WTC11 (cell line): ENCODE results near the gene IQGAP2. TPM values are rescaled to one million over a fixed set of nuclear protein-coding genes. Genes with fewer than 3 reads are reported as not detected.

Experiments
- ATAC-seq: fragments of 200-7000 bp; cut with Tn5 transposase; 2 replicates; pipeline ENCODE4 v1.10.0; 2021; ENCODE audit warnings: mild to moderate bottlenecking, moderate library complexity
- CTCF ChIA-PET: fragments of 300-600 bp; sonication (Branson Sonifier 250); formaldehyde crosslinking; loops from one replicate; lab custom pipeline; 2021; ENCODE audit warnings: antibody characterized with exemption; lab: Charles Lee
- POLR2A ChIA-PET: fragments of 350-600 bp; sonication (Branson Sonifier 250); formaldehyde crosslinking; loops from one replicate; lab custom pipeline; 2021; ENCODE audit warnings: antibody characterized with exemption; lab: Charles Lee
- DNase-seq: peaks from one replicate; pipeline ENCODE4 v3.0.0; 2021; ENCODE audit warnings: low spot score
- H3K27ac Mint-ChIP-seq: 2 replicates; pipeline ENCODE4 v1.8.0; 2021; ENCODE audit warnings: mixed read lengths
- H3K27me3 Mint-ChIP-seq: 2 replicates; pipeline ENCODE4 v1.8.0; 2021; ENCODE audit warnings: low read depth, mild to moderate bottlenecking, moderate library complexity, mixed read lengths
- H3K36me3 Mint-ChIP-seq: 2 replicates; pipeline ENCODE4 v1.8.0; 2021; ENCODE audit warnings: mixed read lengths
- H3K4me1 Mint-ChIP-seq: 2 replicates; pipeline ENCODE4 v1.8.0; 2022; ENCODE audit warnings: mixed read lengths
- H3K4me3 Mint-ChIP-seq: 2 replicates; pipeline ENCODE4 v1.8.0; 2021; ENCODE audit warnings: mild to moderate bottlenecking, moderate library complexity, mixed read lengths
- H3K9me3 Mint-ChIP-seq: 2 replicates; pipeline ENCODE4 v1.8.0; 2021; ENCODE audit warnings: mixed read lengths
- CDX4 ChIP-seq: fragments of 250-450 bp; sonication (Bioruptor Pico); IDR thresholded peaks from 2 replicates; pipeline ENCODE4 v1.9.0; 2021; ENCODE audit warnings: moderate library complexity, mild to moderate bottlenecking, inconsistent platforms, borderline replicate concordance
- ERG ChIP-seq: fragments of 250-450 bp; sonication (Bioruptor Pico); IDR thresholded peaks from 2 replicates; pipeline ENCODE4 v1.8.0; 2021; ENCODE audit warnings: mild to moderate bottlenecking
- ESRRA ChIP-seq: sonication (generic); formaldehyde crosslinking; IDR thresholded peaks from 2 replicates; pipeline ENCODE4 v1.8.1; 2022; ENCODE audit warnings: mild to moderate bottlenecking, missing genetic modification reagents, borderline replicate concordance
- FOXJ3 ChIP-seq: sonication (generic); formaldehyde crosslinking; IDR thresholded peaks from 2 replicates; pipeline ENCODE4 v1.9.0; 2021; ENCODE audit warnings: missing genetic modification reagents, mild to moderate bottlenecking, borderline replicate concordance
- FOXK1 ChIP-seq: sonication (generic); formaldehyde crosslinking; IDR thresholded peaks from 2 replicates; pipeline ENCODE4 v1.8.0; 2022; ENCODE audit warnings: mild to moderate bottlenecking, moderate library complexity, missing genetic modification reagents
- FOXP4 ChIP-seq: sonication (generic); formaldehyde crosslinking; IDR thresholded peaks from 2 replicates; pipeline ENCODE4 v1.8.0; 2022; ENCODE audit warnings: mild to moderate bottlenecking, missing genetic modification reagents
- GRHL2 ChIP-seq: fragments of 250-450 bp; sonication (Bioruptor Pico); IDR thresholded peaks from 2 replicates; pipeline ENCODE4 v1.8.0; 2022; ENCODE audit warnings: mild to moderate bottlenecking, moderate library complexity; ENCODE audit not compliant: insufficient replicate concordance, severe bottlenecking
- IRF2 ChIP-seq: sonication (generic); formaldehyde crosslinking; IDR thresholded peaks from 2 replicates; pipeline ENCODE4 v1.8.0; 2022; ENCODE audit warnings: low read depth, missing genetic modification reagents, borderline replicate concordance
- MAX ChIP-seq: sonication (generic); formaldehyde crosslinking; IDR thresholded peaks from 2 replicates; pipeline ENCODE4 v1.8.0; 2022; ENCODE audit warnings: mild to moderate bottlenecking, missing genetic modification reagents
- NFATC4 ChIP-seq: fragments of 250-450 bp; sonication (Bioruptor Pico); IDR thresholded peaks from 2 replicates; pipeline ENCODE4 v1.9.0; 2021; ENCODE audit warnings: mild to moderate bottlenecking
- NR1H2 ChIP-seq: sonication (generic); formaldehyde crosslinking; IDR thresholded peaks from 2 replicates; pipeline ENCODE4 v1.9.0; 2021; ENCODE audit warnings: mild to moderate bottlenecking, moderate library complexity, missing genetic modification reagents
- TP53 ChIP-seq: sonication (generic); formaldehyde crosslinking; IDR thresholded peaks from 2 replicates; pipeline ENCODE4 v1.8.1; 2023; ENCODE audit warnings: mild to moderate bottlenecking, missing genetic modification reagents
- USF2 ChIP-seq: sonication (generic); formaldehyde crosslinking; IDR thresholded peaks from 2 replicates; pipeline ENCODE4 v1.8.1; 2023; ENCODE audit warnings: mild to moderate bottlenecking, missing genetic modification reagents, moderate library complexity
- ZBTB21 ChIP-seq: sonication (generic); formaldehyde crosslinking; IDR thresholded peaks from 2 replicates; pipeline ENCODE4 v1.8.1; 2023; ENCODE audit warnings: mild to moderate bottlenecking, missing genetic modification reagents, borderline replicate concordance
- ZNF138 ChIP-seq: sonication (generic); formaldehyde crosslinking; conservative IDR thresholded peaks from 2 replicates; pipeline ENCODE4 v1.8.1; 2022; ENCODE audit warnings: mild to moderate bottlenecking, moderate library complexity, missing genetic modification reagents
- ZNF281 ChIP-seq: sonication (generic); formaldehyde crosslinking; IDR thresholded peaks from 2 replicates; pipeline ENCODE4 v1.8.0; 2023; ENCODE audit warnings: mild to moderate bottlenecking, missing genetic modification reagents
- ZNF396 ChIP-seq: fragments of 250-450 bp; sonication (Bioruptor Pico); IDR thresholded peaks from 2 replicates; pipeline ENCODE4 v1.8.0; 2021; ENCODE audit warnings: mild to moderate bottlenecking, moderate library complexity, borderline replicate concordance
- total RNA-seq: library from RNA; stranded (reverse); gene quantifications from 3 replicates; pipeline ENCODE4 v1.2.3, GENCODE V29; 2021

IQGAP2 gene
- total RNA-seq, 1 experiment from 2014 or later, result 70.6 TPM

- TF ChIP-seq NFATC4 (CRISPR knock-in tag) (no peak), NR1H2 (CRISPR knock-in tag) (no peak)
- TF ChIP-seq, all 79 proteins: peak for 0
Measured at GRCh38 chr5:76681287-76681686, 278.2 kb downstream of the IQGAP2 start (continued).

- Mint-ChIP-seq H3K27ac (no peak overlapping the region), H3K4me1 (no peaks in the 10 kb centered on the region), H3K9me3 (no peaks in the 10 kb centered on the region), H3K4me3 (no peak overlapping the region), H3K27me3 (no peaks in the 10 kb centered on the region), H3K36me3 (peaks cover 14% of the 10 kb centered on the region)
- ATAC-seq (no peak), DNase-seq (no peak)
- CTCF ChIA-PET, result interaction anchor here (1.1 kb wide), 1 partner anchor 81 kb away, joined by 3 read pairs; no protein-coding TSS in a partner anchor
- POLR2A ChIA-PET, result no interaction called here
- no peak for TF ChIP-seq IRF2 (CRISPR knock-in tag)
- no peak for TF ChIP-seq NFATC4 (CRISPR knock-in tag)
- no peak for TF ChIP-seq GRHL2
- no peak for TF ChIP-seq MAX
- TF ChIP-seq ZNF396 (CRISPR knock-in tag), result no peak
- no peak for TF ChIP-seq ESRRA
- TF ChIP-seq ZNF281, result no peak
- no peak for TF ChIP-seq FOXK1 (CRISPR knock-in tag)
- no peak for TF ChIP-seq CDX4
- no peak for TF ChIP-seq ZBTB21 (CRISPR knock-in tag)
- no peak for TF ChIP-seq FOXP4 (CRISPR knock-in tag)
- no peak for TF ChIP-seq ZNF138 (CRISPR knock-in tag)
- no peak for TF ChIP-seq TP53
- no peak for TF ChIP-seq ERG
- no peak for TF ChIP-seq FOXJ3 (CRISPR knock-in tag)
- no peak for TF ChIP-seq USF2
Measured at GRCh38 chr5:76682387-76682786, 279.3 kb downstream of the IQGAP2 start.
